GM12872 (cell line): ENCODE data around the gene UBE2E2.

Experiments used
- CTCF ChIP-seq: IDR thresholded peaks from 3 replicates; pipeline ENCODE4 v1.5.1; 2011; ENCODE audit warnings: low read depth, mild to moderate bottlenecking, low read length, moderate library complexity; ENCODE audit not compliant: insufficient read depth

Gene UBE2E2

GRCh38 chr3:23590424-23591273, 387.5 kb downstream of the UBE2E2 start:
- TF ChIP-seq CTCF = no peak

GRCh38 chr3:23591374-23591773, 388.2 kb downstream of the UBE2E2 start:
- TF ChIP-seq CTCF = no peak

- no peak for TF ChIP-seq CTCF
These were observed 390.1 kb downstream of the UBE2E2 start for GRCh38 chr3:23592961-23593931.

- no peak for TF ChIP-seq CTCF
These were observed 390.9 kb downstream of the UBE2E2 start for GRCh38 chr3:23594066-23594465.

- TF ChIP-seq CTCF = no peak
These were observed 392.0 kb downstream of the UBE2E2 start for GRCh38 chr3:23594894-23595670.

GRCh38 chr3:23595851-23596250, 392.7 kb downstream of the UBE2E2 start:
- no peak for TF ChIP-seq CTCF
